Activated B cell treated with CpG ODN at 0.5 μM for 24 hours (primary cell): ENCODE data around the gene ATP2B2. TPM values are rescaled to one million over a fixed set of nuclear protein-coding genes. Genes with fewer than 3 reads are reported as not detected.
"Not testable (repeated sequence)": the region's sequence is repeated elsewhere in the genome, so short reads cannot be mapped to it uniquely, and the experiment has no call there.

Experiments
- ATAC-seq: fragments of 200-7000 bp; cut with Tn5 transposase; one replicate; pipeline ENCODE4 v1.10.0; 2021; ENCODE audit warnings: low read depth, mild to moderate bottlenecking, moderate library complexity
- CTCF ChIA-PET: fragments of 350-600 bp; sonication (Branson Sonifier 250); formaldehyde crosslinking; loops from one replicate; lab custom pipeline; 2021; ENCODE audit warnings: antibody characterized with exemption; lab: Charles Lee
- POLR2A ChIA-PET: fragments of 350-600 bp; sonication (Branson Sonifier 250); formaldehyde crosslinking; loops from one replicate; lab custom pipeline; 2021; ENCODE audit warnings: antibody characterized with exemption; lab: Charles Lee
- DNase-seq: peaks from one replicate; pipeline ENCODE4 v3.0.0; 2022
- H3K27ac Mint-ChIP-seq: one replicate; pipeline ENCODE4 v1.8.0; 2020; ENCODE audit warnings: mixed read lengths
- H3K27me3 Mint-ChIP-seq: one replicate; pipeline ENCODE4 v1.8.0; 2021; ENCODE audit warnings: mixed read lengths
- H3K36me3 Mint-ChIP-seq: one replicate; pipeline ENCODE4 v1.8.0; 2021; ENCODE audit warnings: low read depth, mixed read lengths
- H3K4me1 Mint-ChIP-seq: one replicate; pipeline ENCODE4 v1.8.0; 2021; ENCODE audit warnings: mixed read lengths
- H3K4me3 Mint-ChIP-seq: one replicate; pipeline ENCODE4 v1.8.0; 2020; ENCODE audit warnings: mild to moderate bottlenecking, mixed read lengths
- H3K9me3 Mint-ChIP-seq: one replicate; pipeline ENCODE4 v1.8.0; 2020; ENCODE audit warnings: mixed read lengths
- CTCF ChIP-seq: fragments of 200-600 bp; IDR thresholded peaks from one replicate; pipeline ENCODE4 v1.8.0; 2022; ENCODE audit warnings: antibody characterized with exemption, mild to moderate bottlenecking
- intact Hi-C: fragments of 100-400 bp; cut with micrococcal nuclease; formaldehyde crosslinking; loops from one replicate; pipeline ENCODE4 v1.15.1; 2024
- total RNA-seq: library from RNA; stranded (reverse); gene quantifications from 2 replicates; pipeline ENCODE4 v1.2.3, GENCODE V29; 2022

Gene ATP2B2
- total RNA-seq, 1 donor from 2014 or later: not detected

GRCh38 chr3:10303105-10303504 is 202.3 kb downstream of the ATP2B2 start:
- DNase-seq (no peak), ATAC-seq (no peak)
- TF ChIP-seq CTCF: no peak
- CTCF ChIA-PET: no interaction called here
- intact Hi-C loops: no loop called here
- Mint-ChIP-seq H3K36me3 (peaks cover 83% of the 10 kb centered on the region), H3K27ac (no peak overlapping the region), H3K9me3 (no peaks in the 10 kb centered on the region), H3K4me1 (peaks cover 8% of the 10 kb centered on the region), H3K27me3 (no peaks in the 10 kb centered on the region), H3K4me3 (no peak overlapping the region)
- POLR2A ChIA-PET: no interaction called here

- peaks cover 66% of the 10 kb centered on the region for H3K36me3 Mint-ChIP-seq
- no peak overlapping the region for H3K4me3 Mint-ChIP-seq
- CTCF ChIA-PET: no interaction called here
- ATAC-seq: no peak
- no peaks in the 10 kb centered on the region for H3K9me3 Mint-ChIP-seq
- H3K4me1 Mint-ChIP-seq: peaks cover 8% of the 10 kb centered on the region
- no peak for DNase-seq
- H3K27me3 Mint-ChIP-seq: no peaks in the 10 kb centered on the region
- intact Hi-C loops: no loop called here
- peak overlapping the region; percentile 47 for H3K27ac Mint-ChIP-seq
- no peak for TF ChIP-seq CTCF
- POLR2A ChIA-PET: interaction anchor here (0.5 kb wide), 1 partner anchor 903 kb away, joined by 6 read pairs; the partner anchor contains the start of gene SETD5
These were observed 205.3 kb downstream of the ATP2B2 start for GRCh38 chr3:10300087-10300486.

- Mint-ChIP-seq H3K4me3 (no peak overlapping the region), H3K4me1 (peaks cover 11% of the 10 kb centered on the region), H3K27ac (peak overlapping the region; percentile 47), H3K36me3 (peaks cover 65% of the 10 kb centered on the region), H3K27me3 (no peaks in the 10 kb centered on the region), H3K9me3 (no peaks in the 10 kb centered on the region)
- intact Hi-C loops: no loop called here
- ChIA-PET CTCF (no interaction called here), POLR2A (interaction anchor here (0.5 to 0.6 kb wide), 3 partner anchors 17 to 902 kb away, joined by 3 to 6 read pairs (median 6); partner anchors contain the start of genes SETD5 and TATDN2)
- ATAC-seq (peak; percentile 34), DNase-seq (no peak)
- no peak for TF ChIP-seq CTCF
These were observed 205.7 kb downstream of the ATP2B2 start for GRCh38 chr3:10299679-10300078.

GRCh38 chr3:10299175-10299574 is 206.2 kb downstream of the ATP2B2 start:
- no peak for ATAC-seq

GRCh38 chr3:10298064-10298463 is 207.3 kb downstream of the ATP2B2 start:
- H3K27me3 Mint-ChIP-seq, H3K9me3 Mint-ChIP-seq, H3K27ac Mint-ChIP-seq, intact Hi-C loops, DNase-seq, POLR2A ChIA-PET, H3K4me3 Mint-ChIP-seq, ATAC-seq, CTCF ChIA-PET: not testable (repeated sequence)
- peaks cover 25% of the 10 kb centered on the region for H3K4me1 Mint-ChIP-seq
- H3K36me3 Mint-ChIP-seq: peaks cover 49% of the 10 kb centered on the region

More at GRCh38 chr3:10299175-10299574, 206.2 kb downstream of the ATP2B2 start:
- DNase-seq: no peak
- no peaks in the 10 kb centered on the region for H3K27me3 Mint-ChIP-seq
- ChIA-PET CTCF (no interaction called here), POLR2A (interaction anchor here (0.6 kb wide), 2 partner anchors 17 to 51 kb away, joined by 3 to 6 read pairs; partner anchors contain the start of gene TATDN2)
- no peaks in the 10 kb centered on the region for H3K9me3 Mint-ChIP-seq
- H3K4me1 Mint-ChIP-seq: peaks cover 14% of the 10 kb centered on the region
- TF ChIP-seq CTCF: no peak
- intact Hi-C loops: no loop called here
- no peak overlapping the region for H3K27ac Mint-ChIP-seq
- peaks cover 60% of the 10 kb centered on the region for H3K36me3 Mint-ChIP-seq
- H3K4me3 Mint-ChIP-seq: no peak overlapping the region
